ENCODE data around the gene PASK. TPM values are rescaled to one million over a fixed set of nuclear protein-coding genes. Genes with fewer than 3 reads are reported as not detected.
A peak's percentile ranks its signal among the peaks of the same experiment; 100 is the strongest.

Gene PASK
- total RNA-seq, 2 experiments from 2014 or later = 71.3 to 74.8 TPM

GRCh38 chr2:241163601-241164118 lies 14.4 kb upstream of the PASK start:
- DNase-seq (peak; percentile 9), ATAC-seq (peak; percentile 64)
- intact Hi-C loops (cut with micrococcal nuclease) = no loop called here
- Mint-ChIP-seq H3K36me3 (ENCODE audit: low read depth) (peaks cover 37% of the 10 kb centered on the region), H3K4me3 (no peak overlapping the region), H3K9me3 (no peaks in the 10 kb centered on the region), H3K27me3 (no peaks in the 10 kb centered on the region), H3K27ac (no peak overlapping the region), H3K4me1 (ENCODE audit: low read depth) (peaks cover 4% of the 10 kb centered on the region)
- TF ChIP-seq CTCF (IDR thresholded peaks at IDR 0.05) = no peak
- ChIA-PET POLR2A (interaction anchor here (0.6 kb wide), 1 partner anchor 615 kb away, joined by 4 read pairs; no protein-coding TSS in a partner anchor), CTCF (no interaction called here)

GRCh38 chr2:241161646-241162281 lies 12.5 kb upstream of the PASK start:
- DNase-seq (no peak), ATAC-seq (no peak)
- H3K27me3 Mint-ChIP-seq = no peaks in the 10 kb centered on the region
- intact Hi-C loops (cut with micrococcal nuclease) = no loop called here
- H3K4me1 Mint-ChIP-seq (ENCODE audit: low read depth) = peaks cover 4% of the 10 kb centered on the region
- CTCF ChIA-PET = no interaction called here
- no peak overlapping the region for H3K27ac Mint-ChIP-seq
- H3K9me3 Mint-ChIP-seq = no peaks in the 10 kb centered on the region
- peaks cover 25% of the 10 kb centered on the region for H3K36me3 Mint-ChIP-seq (ENCODE audit: low read depth)
- no peak overlapping the region for H3K4me3 Mint-ChIP-seq
- POLR2A ChIA-PET = no interaction called here
- no peak for TF ChIP-seq CTCF (IDR thresholded peaks at IDR 0.05)

- DNase-seq (no peak), ATAC-seq (no peak)
- intact Hi-C loops (cut with micrococcal nuclease) = no loop called here
- Mint-ChIP-seq H3K36me3 (ENCODE audit: low read depth) (peaks cover 18% of the 10 kb centered on the region), H3K9me3 (no peaks in the 10 kb centered on the region), H3K4me3 (no peak overlapping the region), H3K27ac (no peak overlapping the region), H3K4me1 (ENCODE audit: low read depth) (peaks cover 6% of the 10 kb centered on the region), H3K27me3 (no peaks in the 10 kb centered on the region)
- POLR2A ChIA-PET = no interaction called here
- no peak for TF ChIP-seq CTCF (IDR thresholded peaks at IDR 0.05)
- CTCF ChIA-PET = no interaction called here
These were observed 11.0 kb upstream of the PASK start for GRCh38 chr2:241160318-241160717.

GRCh38 chr2:241159116-241159515 lies 9.8 kb upstream of the PASK start:
- H3K27ac Mint-ChIP-seq = no peak overlapping the region
- ChIA-PET POLR2A (interaction anchor here (0.8 to 0.9 kb wide), 2 partner anchors 9 to 48 kb away, joined by 3 to 4 read pairs; partner anchors contain the start of gene PPP1R7), CTCF (no interaction called here)
- TF ChIP-seq CTCF (IDR thresholded peaks at IDR 0.05) = no peak
- intact Hi-C loops (cut with micrococcal nuclease) = no loop called here
- no peaks in the 10 kb centered on the region for H3K9me3 Mint-ChIP-seq
- no peaks in the 10 kb centered on the region for H3K27me3 Mint-ChIP-seq
- H3K36me3 Mint-ChIP-seq (ENCODE audit: low read depth) = peaks cover 20% of the 10 kb centered on the region
- H3K4me3 Mint-ChIP-seq = no peak overlapping the region
- H3K4me1 Mint-ChIP-seq (ENCODE audit: low read depth) = peaks cover 13% of the 10 kb centered on the region
- DNase-seq = no peak
- no peak for ATAC-seq

GRCh38 chr2:241158546-241158900 lies 9.3 kb upstream of the PASK start:
- POLR2A ChIA-PET = interaction anchor here (0.9 kb wide), 1 partner anchor 8 kb away, joined by 4 read pairs; the partner anchor contains the start of gene PPP1R7
- ATAC-seq (no peak), DNase-seq (no peak)
- Mint-ChIP-seq H3K4me3 (no peak overlapping the region), H3K4me1 (ENCODE audit: low read depth) (peaks cover 12% of the 10 kb centered on the region), H3K27me3 (no peaks in the 10 kb centered on the region), H3K36me3 (ENCODE audit: low read depth) (peaks cover 19% of the 10 kb centered on the region), H3K9me3 (no peaks in the 10 kb centered on the region), H3K27ac (no peak overlapping the region)
- TF ChIP-seq CTCF (IDR thresholded peaks at IDR 0.05) = no peak
- CTCF ChIA-PET = no interaction called here
- intact Hi-C loops (cut with micrococcal nuclease) = no loop called here

Measured in activated CD8-positive, alpha-beta T cell treated with anti-CD3 and anti-CD28 coated beads for 36 hours (primary cell).